ENCODE data around the gene S100A10.

DNA sequence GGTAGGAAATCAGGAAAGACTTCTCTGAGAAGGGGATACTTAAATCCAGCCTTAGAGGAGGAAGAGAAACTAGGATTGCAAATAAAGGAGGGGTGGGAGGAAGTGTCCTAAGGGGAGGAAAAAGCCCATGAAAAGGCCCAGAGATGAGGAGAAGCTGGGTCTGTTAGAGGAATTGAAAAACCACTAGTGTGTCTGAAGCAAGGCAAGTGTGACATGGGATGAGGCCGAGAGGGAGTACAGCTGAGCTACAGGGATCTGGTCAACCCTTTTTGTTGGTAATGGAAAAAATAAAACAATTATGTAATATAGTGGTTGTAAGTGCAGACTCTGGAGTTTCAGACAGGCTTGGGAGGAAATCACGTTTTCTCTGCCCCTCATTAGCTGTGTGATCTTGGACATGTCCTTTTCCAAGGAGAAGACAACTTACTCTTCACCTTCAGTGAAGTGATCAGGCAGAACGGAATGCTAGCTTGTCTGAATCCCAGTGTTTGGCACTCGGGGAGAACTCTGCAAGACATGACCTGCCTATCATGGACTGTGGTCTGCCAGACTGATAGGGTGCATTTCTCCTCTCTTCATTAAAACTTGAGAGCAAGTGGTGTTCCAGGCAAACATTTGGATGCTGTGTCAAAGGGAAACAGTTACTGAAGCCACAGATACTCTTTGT is 7.4 kb upstream of the S100A10 start:
- TF ChIP-seq POLR2AphosphoS5 (IDR thresholded peaks at IDR 0.05; ENCODE audit: borderline replicate concordance, low read depth, low read length): no peak
- TF ChIP-seq EZH2 (IDR thresholded peaks at IDR 0.05): no peak
- no peak for TF ChIP-seq FOXP2 (optimal IDR thresholded peaks at IDR 0.05; ENCODE audit: control extremely low read depth, extremely low read length, insufficient read depth)

All from SK-N-MC (cell line).